Stimulated activated naive CD8-positive, alpha-beta T cell treated with anti-CD3 and anti-CD28 coated beads, Interleukin-15, Interleukin-2, amounts not matched to agents 100 U/mL and 50 U/mL, for 24 hours (primary cell): ENCODE data around the gene CPOX.
A peak's percentile ranks its signal among the peaks of the same experiment; 100 is the strongest.

ENCODE experiments used
- ATAC-seq: fragments of 150-1000 bp; cut with Tn5 transposase; one replicate; pipeline ENCODE4 v1.10.0; 2021
- DNase-seq: peaks from one replicate; pipeline ENCODE4 v3.0.0; 2021

CPOX gene

DNA sequence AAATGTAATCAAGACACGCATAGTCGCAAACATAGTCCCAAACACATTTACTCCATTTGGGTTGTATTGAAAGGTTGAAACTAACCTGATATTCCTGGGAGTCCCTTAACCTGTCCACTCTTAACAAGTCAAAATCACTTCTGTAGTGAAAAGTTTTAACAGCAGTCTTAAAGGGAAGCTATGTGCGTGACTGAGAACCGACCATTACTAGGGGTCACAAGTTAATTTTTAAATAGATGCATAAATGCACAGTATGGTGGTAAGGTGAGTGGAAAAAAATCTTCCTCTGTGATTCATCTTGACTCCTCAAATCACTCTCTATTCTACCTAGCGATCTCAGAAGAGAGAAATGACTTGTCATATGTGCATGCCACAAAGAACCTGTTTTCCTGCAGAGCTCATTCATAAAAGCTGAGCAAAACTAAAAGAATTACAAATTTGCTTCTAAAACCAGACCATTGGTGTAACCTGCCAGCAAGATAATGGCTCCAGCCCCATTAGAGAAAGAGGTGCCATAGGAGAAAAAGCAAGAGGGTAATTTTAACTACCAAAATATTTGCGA is 56.9 kb downstream of the CPOX start:
- DNase-seq (no peak), ATAC-seq (peak; percentile 87)

GRCh38 chr3:98534734-98535133 is 58.7 kb downstream of the CPOX start:
- ATAC-seq, result no peak
- DNase-seq, result no peak

GRCh38 chr3:98534168-98534567 is 59.2 kb downstream of the CPOX start:
- DNase-seq (no peak), ATAC-seq (no peak)

DNA sequence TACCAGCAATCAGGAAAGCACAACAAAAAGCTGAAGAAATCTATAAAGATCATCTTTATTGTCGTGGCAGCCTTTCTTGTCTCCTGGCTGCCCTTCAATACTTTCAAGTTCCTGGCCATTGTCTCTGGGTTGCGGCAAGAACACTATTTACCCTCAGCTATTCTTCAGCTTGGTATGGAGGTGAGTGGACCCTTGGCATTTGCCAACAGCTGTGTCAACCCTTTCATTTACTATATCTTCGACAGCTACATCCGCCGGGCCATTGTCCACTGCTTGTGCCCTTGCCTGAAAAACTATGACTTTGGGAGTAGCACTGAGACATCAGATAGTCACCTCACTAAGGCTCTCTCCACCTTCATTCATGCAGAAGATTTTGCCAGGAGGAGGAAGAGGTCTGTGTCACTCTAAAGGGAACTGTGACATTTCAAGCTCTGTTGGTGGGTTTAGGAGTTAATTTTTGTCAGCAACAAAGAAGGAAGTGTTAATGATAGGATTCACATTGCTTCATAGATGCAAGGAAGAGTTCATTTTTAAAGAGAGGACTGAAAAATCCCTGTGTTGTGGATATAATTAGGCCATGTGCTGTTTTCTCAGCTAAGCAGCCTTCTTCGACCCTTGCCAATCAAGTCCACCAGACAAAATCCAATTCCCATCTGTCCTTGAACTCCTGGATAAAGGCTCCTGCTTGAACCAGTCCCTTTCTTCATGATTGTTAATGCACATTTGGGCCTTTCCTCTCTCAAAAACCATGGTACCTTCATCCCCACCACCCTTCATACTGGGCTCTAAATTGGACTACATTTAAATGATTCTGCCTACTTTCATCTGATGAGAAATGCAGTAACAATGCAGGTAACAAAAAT is 60.5 kb downstream of the CPOX start:
- ATAC-seq (no peak), DNase-seq (no peak)

- DNase-seq, result no peak
- no peak for ATAC-seq
Observed at GRCh38 chr3:98532275-98532637, 61.2 kb downstream of the CPOX start.

GRCh38 chr3:98531622-98532274 is 61.7 kb downstream of the CPOX start, which contains the start of gene GPR15:
Gene GPR15, plus strand, starts transcription at chr3:98531978. Its CDS starts 56 bp downstream, at chr3:98532034.
- DNase-seq (no peak), ATAC-seq (no peak)

GRCh38 chr3:98530676-98531075 is 62.7 kb downstream of the CPOX start:
- DNase-seq, result no peak
- ATAC-seq, result no peak

DNA sequence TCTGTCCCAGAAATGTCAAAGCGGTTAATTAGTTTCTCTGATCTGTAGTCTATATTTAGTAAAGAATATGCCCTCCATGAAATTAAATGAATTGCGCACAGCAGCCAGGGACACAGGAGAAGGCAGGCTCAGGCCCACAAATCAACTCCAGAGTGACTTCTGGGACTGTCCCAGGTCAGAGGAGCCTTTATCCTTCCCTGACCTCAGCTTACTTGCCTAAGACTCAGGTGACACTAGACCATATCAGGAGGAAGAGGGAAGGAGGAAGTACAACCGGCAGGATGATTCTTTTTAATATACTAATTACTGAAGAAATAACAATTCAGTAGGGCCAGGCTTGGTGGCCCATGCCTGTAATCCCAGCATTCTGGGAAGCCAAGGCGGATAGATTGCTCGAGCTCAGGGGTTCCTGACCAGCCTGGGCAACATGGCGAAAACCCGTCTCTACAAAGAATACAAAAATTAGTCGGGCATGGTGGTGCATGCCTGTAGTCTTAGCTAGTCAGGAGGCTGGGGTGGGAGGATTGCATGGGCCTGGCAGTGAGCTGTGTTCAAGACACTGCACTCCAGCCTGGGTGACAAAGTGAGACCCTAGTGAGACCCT is 63.5 kb downstream of the CPOX start:
- ATAC-seq (no peak), DNase-seq (no peak)
